Measurements from ENCODE around the gene PEX14.

DNA sequence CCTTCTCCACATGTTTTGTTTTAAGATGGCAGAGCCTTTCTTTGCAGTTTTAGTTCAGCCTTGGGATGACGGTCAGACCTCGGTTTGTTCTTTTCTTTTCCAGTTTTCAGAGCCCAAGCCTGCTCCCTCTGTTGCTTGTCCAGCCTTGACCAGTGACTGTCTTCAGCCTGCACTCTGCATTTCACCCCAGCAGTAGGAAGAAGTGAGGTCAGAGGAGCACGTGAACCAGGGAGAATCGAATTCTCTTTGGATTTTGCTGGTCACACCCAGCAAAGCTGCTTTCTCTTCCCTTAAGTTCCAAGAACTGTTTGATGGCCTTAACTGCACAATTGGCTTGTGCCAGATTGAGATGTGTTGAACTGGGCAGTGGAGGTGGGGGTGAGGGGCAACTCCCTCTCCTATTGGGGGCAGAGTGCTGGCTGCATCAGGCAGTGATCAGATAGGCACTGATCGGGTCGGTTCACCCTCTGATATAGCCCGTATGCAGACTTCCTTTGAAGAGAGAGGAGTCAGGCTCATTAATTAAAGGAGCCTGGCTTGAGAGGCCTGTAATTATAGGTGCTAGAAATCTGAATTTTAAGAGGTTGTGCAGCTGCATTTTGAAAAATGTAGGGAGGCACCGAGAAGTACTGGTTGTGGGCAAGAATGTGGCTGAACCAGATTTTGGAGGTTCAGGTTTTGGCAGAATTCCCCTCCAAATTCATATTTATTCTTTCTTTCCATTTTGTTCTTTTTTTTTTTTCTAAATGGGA, 42.4 kb downstream of the PEX14 start:
- TF ChIP-seq, protein P1, sequence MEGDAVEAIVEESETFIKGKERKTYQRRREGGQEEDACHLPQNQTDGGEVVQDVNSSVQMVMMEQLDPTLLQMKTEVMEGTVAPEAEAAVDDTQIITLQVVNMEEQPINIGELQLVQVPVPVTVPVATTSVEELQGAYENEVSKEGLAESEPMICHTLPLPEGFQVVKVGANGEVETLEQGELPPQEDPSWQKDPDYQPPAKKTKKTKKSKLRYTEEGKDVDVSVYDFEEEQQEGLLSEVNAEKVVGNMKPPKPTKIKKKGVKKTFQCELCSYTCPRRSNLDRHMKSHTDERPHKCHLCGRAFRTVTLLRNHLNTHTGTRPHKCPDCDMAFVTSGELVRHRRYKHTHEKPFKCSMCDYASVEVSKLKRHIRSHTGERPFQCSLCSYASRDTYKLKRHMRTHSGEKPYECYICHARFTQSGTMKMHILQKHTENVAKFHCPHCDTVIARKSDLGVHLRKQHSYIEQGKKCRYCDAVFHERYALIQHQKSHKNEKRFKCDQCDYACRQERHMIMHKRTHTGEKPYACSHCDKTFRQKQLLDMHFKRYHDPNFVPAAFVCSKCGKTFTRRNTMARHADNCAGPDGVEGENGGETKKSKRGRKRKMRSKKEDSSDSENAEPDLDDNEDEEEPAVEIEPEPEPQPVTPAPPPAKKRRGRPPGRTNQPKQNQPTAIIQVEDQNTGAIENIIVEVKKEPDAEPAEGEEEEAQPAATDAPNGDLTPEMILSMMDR (optimal IDR thresholded peaks at IDR 0.05 in 1 of 3, IDR thresholded peaks at IDR 0.05 in 1 of 3, conservative IDR thresholded peaks at IDR 0.05 in 1 of 3; ENCODE audit: extremely low read depth in 1 of 3, insufficient read depth in 2 of 3, low read length in 3 of 3): no peak
- TF ChIP-seq EZH2 (IDR thresholded peaks at IDR 0.05; ENCODE audit: low read length): no peak

Measured in keratinocyte (primary cell).